ENCODE results near the gene CLASRP.

DNA sequence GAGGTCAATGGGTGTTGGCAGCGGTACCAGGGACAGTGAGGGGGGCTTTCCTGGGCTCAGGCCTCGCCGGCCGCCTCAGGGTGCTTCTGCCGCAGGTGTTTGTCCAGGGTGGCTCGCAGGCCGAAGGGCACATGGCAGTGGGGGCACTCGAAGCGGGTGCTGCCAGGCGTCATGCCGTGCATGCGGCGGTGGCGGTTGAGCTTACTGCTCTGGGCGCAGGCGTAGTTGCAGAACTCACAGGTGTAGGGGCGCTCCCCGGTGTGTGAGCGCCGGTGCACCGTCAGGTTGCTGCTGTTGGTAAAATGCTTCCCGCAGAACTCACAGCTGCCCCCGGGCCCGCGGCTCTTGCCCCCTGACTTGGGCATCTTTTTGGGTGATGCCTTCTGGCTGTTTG is 32.7 kb downstream of the CLASRP start:
- TF ChIP-seq TAF1 (IDR thresholded peaks at IDR 0.05; ENCODE audit: low read depth, low read length): no peak
- TF ChIP-seq POLR2A (IDR thresholded peaks at IDR 0.05; ENCODE audit: low read depth, low read length): no peak
- TF ChIP-seq SPI1 (IDR thresholded peaks at IDR 0.05; ENCODE audit: low read depth, low read length): no peak

Data from GM12891 (cell line).